GM12892 (cell line): ENCODE data around the gene CACNG8.

ENCODE experiments used
- DNase-seq: peaks from one replicate; pipeline ENCODE4 v3.0.0; 2011; ENCODE audit not compliant: insufficient read length
- FAIRE-seq: peaks from 2 replicates; lab custom pipeline; 2011; peaks lifted over from hg19 to GRCh38; lab: Jason Lieb, UNC
- POLR2A ChIP-seq: IDR thresholded peaks from 2 replicates; pipeline ENCODE4 v1.6.1; 2011; ENCODE audit warnings: low read depth, low read length, control low read depth
- POLR2AphosphoS5 ChIP-seq: IDR thresholded peaks from 2 replicates; pipeline ENCODE4 v1.6.1; 2011; ENCODE audit warnings: low read depth, low read length, control low read depth
- TAF1 ChIP-seq: IDR thresholded peaks from 2 replicates; pipeline ENCODE4 v1.6.1; 2011; ENCODE audit warnings: low read depth, mild to moderate bottlenecking, control low read depth, low read length, borderline replicate concordance

Gene CACNG8

DNA sequence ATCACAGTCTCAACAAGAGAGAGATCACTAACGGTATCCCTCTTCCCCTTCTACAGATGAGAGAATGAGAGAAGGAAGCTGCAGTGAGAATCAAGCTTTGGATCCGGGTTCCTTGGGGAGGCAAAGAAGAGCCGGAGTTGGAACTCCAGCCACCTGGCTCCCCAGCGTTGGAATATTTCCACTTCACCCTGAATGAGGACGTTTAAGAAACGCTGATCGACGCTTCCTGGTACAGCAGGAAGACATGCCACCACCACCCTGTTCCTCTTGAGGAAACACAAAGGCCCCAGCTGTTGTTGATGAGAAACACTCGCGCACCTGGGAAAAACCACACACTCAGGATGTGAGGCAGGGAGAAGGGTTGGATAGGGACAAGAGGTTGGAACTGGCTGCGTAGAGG is 11.3 kb upstream of the CACNG8 start:
- FAIRE-seq (no peak), DNase-seq (no peak)
- TF ChIP-seq POLR2AphosphoS5, result no peak

DNA sequence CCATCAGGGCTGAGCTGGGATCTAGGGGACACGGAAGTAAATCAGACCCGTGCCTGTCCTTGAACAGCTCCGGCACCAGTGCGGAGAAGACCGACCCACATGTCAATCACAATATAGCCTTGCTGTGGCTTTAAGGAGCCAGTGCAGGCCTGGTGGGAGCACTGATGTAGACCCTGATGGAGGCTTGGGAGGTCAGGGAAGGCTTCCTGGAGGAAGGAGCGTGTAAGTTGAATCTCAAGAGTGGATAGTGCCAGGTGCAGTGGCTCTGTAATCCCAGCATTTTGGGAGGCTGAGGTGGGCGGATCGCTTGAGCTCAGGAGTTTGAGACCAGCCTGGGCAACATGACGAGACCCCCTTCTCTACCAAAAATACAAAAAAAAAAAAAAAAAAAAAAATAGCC is 10.8 kb upstream of the CACNG8 start:
- DNase-seq, result no peak
- TF ChIP-seq TAF1, result no peak
- no peak for TF ChIP-seq POLR2AphosphoS5
- no peak for TF ChIP-seq POLR2A
- no peak for FAIRE-seq

DNA sequence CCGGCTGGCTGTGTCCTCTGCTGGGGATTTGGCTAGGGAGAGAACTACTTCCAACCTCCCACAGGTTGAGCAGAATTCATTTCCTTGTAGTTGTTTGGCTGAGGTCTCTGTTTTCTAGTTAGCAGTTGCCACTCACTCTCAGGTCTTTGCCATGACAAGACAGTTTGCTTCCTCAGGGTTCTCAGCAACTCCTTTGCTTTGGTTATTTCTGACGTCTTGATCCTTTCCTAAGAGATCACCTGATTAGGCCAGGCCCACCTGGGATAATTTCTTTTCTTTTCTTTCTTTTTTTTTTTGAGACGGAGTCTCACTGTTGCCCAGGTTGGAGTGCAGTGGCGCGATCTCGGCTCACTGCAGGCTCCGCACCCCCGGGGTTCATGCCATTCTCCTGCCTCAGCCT is 9.4 kb upstream of the CACNG8 start:
- no peak for DNase-seq
- TF ChIP-seq POLR2A, result no peak
- no peak for TF ChIP-seq POLR2AphosphoS5
- TF ChIP-seq TAF1, result no peak
- no peak for FAIRE-seq

DNA sequence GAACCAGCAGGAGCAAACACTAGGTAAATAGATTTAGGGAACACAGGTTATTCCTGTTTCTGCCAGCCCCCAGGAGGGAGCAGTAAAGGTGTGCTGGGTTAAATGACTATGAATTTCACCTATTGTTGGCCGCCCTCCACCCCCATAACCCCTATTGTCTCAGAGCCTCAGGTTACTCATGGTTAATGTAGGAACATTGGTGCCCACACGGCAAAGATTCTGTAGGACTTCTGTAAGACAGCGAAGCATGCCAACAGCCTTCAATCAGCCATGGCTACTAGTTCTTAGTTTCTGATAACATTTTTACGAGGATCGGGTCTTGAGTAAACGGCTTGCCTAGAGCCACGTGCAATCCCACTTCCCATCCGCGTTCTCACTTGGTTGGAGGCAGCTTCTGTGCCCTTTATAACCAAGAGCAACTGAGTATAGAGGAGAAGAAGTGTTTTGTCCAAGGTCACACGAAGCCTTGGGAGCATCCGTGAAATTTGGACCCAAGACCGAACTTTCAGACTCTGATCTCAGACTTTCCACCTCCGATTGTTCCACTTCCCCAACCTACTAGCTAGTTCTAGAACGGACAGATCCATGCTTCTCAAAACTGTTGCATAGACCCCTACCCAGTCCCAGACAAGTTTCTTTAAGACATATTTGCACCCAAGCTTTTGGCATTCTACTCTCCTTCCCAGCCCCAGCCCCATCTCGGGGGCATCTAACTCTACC is 5.1 kb upstream of the CACNG8 start:
- TF ChIP-seq POLR2A (no peak), POLR2AphosphoS5 (no peak), TAF1 (no peak)
- FAIRE-seq (no peak), DNase-seq (no peak)

DNA sequence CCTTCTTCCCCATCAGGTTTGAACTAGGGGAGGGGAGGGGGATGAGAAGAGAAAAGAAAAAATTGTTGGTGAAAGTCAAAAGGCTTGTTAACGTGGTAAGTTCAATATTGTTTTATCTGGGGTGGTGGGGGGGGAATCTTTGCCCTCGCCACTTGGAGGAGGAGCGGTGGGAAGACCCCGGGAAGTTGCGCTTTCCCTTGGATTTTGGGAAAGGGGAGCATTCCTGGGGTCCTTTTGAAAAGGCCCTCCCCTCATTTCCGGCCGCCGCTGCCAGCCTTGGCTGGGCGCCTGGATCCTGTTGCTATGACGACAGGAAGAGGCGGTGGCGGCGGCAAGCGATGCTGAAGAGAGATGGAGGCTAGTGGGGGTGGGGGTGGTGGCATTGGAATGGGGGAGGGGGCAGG is 4.6 kb upstream of the CACNG8 start:
- TF ChIP-seq POLR2AphosphoS5 (no peak), POLR2A (no peak), TAF1 (no peak)
- FAIRE-seq (no peak), DNase-seq (no peak)

DNA sequence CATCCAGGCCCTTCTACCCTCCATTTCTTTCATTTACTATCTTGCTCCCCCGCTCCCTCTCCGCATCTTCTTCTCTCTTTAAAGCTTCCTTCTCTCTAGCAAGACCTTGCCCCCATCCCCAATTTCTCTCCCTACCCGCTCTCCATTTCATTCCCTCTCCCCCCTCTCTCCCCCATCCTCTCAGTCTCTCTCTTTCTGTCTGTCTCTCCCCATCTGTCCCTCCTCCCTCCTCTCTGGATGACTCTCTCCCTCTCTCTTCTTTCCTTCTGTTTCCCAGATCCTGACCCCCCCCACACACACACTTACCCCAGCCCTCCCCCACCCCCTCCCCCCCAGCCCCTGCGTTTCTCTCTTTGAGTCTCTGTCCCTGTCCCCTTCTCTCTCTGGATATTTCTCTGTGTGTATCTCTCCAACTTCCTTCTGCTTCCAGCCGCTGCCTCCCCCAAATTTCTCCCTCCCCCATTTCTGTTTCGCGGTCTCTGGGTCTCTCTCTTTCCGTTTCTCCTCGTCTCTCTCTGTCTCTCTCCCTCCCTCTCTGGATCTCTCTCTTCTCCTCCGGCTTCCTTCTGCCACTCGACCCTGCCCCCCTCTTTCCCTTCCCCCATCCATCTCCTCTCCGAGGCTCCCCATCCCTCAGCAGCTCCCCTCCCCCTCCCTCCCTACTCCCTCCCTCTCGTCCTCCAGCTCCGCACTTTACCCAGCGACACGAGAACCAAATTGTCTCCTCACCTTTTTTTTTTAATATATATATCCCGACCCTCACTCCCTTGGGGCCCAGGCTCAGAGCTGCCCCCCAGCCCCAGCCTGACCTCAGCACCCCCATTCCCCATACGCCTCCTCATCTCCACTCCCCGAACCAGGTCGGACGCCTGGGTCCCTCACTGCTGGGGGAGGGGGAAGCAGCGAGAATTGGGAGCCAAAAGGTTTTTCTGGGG is 3.6 kb upstream of the CACNG8 start:
- no peak for DNase-seq
- no peak for FAIRE-seq
- TF ChIP-seq POLR2A (no peak), TAF1 (no peak), POLR2AphosphoS5 (no peak)

DNA sequence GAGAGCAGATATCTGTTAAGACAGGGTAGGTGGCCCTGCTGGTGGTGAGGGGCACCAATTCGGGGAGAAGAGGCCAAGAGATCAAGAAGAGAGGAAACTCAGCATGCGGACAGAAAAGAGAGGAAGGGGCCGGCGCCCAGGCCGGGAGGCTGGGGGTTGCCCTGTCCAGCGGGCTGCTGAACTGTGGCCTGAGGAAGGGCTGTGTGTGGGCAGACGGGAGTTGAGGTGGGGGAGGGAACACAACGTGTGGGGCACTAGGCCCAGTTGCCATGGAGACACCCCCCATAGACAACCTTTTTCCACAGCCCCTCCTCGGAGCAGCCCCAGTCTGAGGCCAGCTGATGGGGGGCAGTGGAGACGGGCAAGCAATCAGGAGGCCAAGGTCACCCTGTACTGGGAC is 2.5 kb upstream of the CACNG8 start:
- no peak for FAIRE-seq
- no peak for DNase-seq
- no peak for TF ChIP-seq POLR2AphosphoS5
- TF ChIP-seq POLR2A, result no peak
- TF ChIP-seq TAF1, result no peak

DNA sequence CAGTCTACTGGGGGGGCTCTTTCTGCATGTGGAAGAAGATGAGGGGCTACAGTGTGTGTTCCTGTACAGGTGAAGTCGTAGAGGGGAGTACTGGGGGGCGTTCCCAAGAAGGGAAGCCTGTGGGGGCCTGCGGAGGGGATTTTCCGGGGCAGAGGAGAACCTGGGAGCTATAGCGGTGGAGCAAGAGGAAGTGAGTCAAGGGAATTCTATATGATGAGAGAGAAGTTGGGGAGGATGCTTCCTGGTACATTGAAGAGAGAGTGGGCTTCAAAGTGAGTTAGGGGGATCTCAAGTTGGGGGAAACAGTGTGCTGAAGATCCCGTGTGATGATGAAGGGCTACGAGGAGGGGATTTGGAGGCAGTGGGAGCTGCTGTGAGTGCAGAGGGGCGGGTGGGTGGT is 1.9 kb upstream of the CACNG8 start:
- no peak for DNase-seq
- no peak for FAIRE-seq
- TF ChIP-seq POLR2A (no peak), TAF1 (no peak), POLR2AphosphoS5 (no peak)

DNA sequence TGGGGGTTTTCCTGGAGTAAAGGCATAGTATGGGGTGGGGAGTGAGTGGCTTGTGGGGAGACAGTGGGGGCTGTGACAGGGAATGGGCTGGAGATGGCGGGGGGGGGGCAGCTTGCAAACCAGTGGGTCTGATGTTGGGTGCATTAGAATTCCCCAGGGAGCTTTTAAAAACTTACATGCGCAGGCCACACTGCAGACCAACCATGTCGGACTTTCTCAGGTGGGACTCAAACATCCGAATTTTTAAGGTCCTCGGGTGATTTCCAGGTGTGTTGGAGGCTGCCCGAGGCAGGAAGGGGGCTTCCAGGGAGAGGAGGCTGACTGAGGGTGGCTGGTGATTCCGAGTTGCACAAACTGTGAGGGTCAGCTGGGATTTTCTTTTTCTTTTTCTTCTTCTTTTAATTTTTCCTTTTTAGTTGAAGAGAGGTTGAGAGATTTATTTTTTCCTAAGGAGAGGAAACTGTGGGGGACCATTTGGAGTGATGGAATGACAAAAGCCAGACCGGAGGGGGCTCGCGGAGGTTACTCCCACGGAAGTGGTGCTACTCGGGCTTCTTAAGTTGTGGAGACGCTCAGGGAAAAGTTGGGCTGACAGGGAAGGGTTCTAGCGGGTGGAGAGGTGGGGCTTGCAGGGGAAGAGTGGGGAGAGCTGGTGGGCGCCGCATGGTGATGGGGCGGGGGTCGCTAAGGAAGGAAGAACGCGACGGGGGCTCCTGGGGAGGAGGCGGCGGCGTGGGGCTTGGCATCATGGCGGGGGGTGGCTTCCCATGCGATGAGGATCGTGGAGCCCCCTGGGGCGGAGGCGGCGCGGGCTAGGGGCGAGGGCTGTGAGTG is 997 bp upstream of the CACNG8 start:
- FAIRE-seq (no peak), DNase-seq (no peak)
- TF ChIP-seq TAF1 (no peak), POLR2A (no peak), POLR2AphosphoS5 (no peak)

DNA sequence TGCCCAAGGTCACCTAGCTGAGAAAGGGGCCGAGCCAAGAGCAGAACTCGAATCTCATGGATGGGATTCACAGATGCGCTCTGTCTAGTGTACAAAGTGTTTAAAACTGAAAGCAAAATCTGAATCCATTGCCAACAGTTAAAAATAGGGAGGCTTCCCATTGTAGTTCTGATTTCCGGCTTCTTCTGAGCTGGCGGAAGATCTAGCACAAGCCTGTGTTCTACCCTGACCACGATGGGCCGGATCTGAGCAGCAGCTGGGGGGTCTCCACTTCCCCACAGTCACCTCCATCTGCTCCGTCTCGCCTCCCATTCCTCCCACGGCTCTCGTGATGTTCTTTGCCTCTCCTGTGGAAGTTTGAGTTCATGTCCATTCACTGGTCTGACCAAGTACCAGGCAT is 2.4 kb downstream of the CACNG8 start:
- FAIRE-seq, result no peak

DNA sequence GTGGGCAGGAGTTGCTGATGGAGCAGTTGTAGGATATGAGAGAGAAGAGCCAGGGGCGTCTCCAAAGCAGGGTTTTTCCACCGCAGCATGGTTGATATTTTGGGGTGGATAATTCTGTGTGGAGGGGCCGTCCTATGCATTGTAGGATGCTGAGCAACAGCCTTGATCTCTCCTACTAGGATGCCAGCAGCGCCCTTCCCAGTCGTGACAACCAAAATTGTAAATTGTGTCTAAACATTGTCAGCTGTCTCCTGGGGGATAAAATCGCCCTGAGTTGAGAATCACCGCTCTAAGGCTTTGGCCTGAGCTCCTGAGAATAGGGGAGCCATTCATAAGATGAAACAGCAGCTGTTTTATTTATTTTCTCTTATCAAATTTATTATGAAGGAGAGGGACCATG is 4.2 kb downstream of the CACNG8 start:
- DNase-seq (no peak), FAIRE-seq (no peak)
- TF ChIP-seq TAF1 (no peak), POLR2A (no peak)

More for the DNA sequence above, 2.4 kb downstream of the CACNG8 start:
- TF ChIP-seq POLR2AphosphoS5, result no peak
- no peak for TF ChIP-seq TAF1
- TF ChIP-seq POLR2A, result no peak
- no peak for DNase-seq

DNA sequence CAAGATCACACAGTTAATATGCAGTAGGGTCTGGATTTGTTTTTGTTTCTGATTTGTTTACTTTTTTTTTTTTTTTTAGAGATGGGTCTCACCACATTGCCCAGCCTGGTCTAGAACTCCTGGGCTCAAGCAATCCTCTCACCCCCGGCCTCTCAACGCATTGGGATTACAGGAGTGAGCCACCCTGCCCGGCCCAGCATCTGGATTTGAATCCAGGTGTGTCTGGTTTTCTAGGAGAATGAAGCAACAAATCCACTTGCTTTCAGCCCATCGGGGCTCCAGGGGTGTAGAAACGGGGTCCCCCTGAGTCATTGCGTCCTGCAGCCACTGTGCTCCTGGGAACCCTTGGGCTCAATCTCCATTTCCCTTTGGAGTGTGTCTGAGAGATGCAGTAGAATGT is 6.6 kb downstream of the CACNG8 start:
- FAIRE-seq, result no peak
- TF ChIP-seq POLR2AphosphoS5 (no peak), POLR2A (no peak), TAF1 (no peak)
- DNase-seq, result no peak
